ENCODE results near the gene GRM7.

The GRM7 gene

DNA sequence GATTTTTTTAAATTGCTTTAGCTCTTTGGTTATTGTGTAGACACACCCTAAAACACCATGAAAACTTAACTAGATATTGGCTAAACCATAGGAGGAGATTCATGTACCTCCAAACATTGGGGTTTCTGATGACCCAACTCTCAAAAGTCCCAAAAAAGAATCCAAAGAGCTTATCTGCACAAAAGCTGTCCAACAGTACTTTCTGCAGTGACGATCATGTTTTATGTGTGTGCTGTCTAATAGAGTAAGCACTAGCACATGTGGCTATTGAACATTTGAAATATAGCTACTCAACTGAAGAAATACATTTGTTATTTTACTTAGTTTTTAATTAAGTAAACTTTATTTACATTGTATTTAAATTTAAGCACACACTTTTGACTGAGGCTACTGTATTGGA is 822.5 kb downstream of the GRM7 start:
- no peak overlapping the region for H3K27ac ChIP-seq (ENCODE audit: low read length)
- H3K27me3 ChIP-seq (ENCODE audit: low read depth, low read length): no peaks in the 10 kb centered on the region
- no peaks in the 10 kb centered on the region for H4K20me1 ChIP-seq (ENCODE audit: insufficient read depth, low read length)
- H3K4me3 ChIP-seq (ENCODE audit: low read length): no peak overlapping the region
- TF ChIP-seq EZH2phosphoT487 (IDR thresholded peaks at IDR 0.05; ENCODE audit: low read depth): no peak
- no peak for TF ChIP-seq CTCF (IDR thresholded peaks at IDR 0.05; ENCODE audit: low read depth, low read length)
- no peak overlapping the region for H3K9ac ChIP-seq (ENCODE audit: low read length)
- no peaks in the 10 kb centered on the region for H3K79me2 ChIP-seq (ENCODE audit: low read length)
- no peak overlapping the region for H2AFZ ChIP-seq (ENCODE audit: low read depth, low read length)
- H3K9me3 ChIP-seq (ENCODE audit: insufficient read depth, low read length): no peaks in the 10 kb centered on the region
- H3K4me2 ChIP-seq (ENCODE audit: low read length): no peak overlapping the region
- no peaks in the 10 kb centered on the region for H3K36me3 ChIP-seq (replicated peaks; ENCODE audit: low read depth, low read length)
- H3K4me1 ChIP-seq (ENCODE audit: low read length): no peaks in the 10 kb centered on the region

DNA sequence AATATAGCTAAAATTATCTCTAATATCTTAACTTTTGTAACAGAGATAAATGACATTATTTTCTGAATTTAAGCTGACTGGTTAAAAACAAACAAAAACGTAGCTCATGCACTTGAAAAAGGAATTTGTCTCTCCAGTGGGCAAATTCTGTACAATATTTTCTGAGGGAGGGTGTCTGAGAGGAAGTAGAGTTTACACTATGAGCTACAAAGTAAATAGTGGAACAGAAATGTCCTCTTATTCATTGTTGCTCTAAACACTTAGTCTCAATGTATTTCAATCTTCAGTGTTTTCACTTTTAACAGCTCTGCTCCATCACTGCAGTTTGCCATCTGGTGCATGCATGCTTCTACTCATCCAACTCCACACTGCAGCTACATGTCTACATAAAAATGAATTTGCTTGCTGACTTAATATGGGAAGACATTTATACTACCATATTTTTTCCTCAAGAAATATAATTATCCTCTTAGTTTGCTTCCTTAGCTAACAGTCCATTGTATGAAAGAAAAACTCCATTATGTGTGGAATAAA is 823.3 kb downstream of the GRM7 start:
- no peak for TF ChIP-seq CTCF (IDR thresholded peaks at IDR 0.05; ENCODE audit: low read depth, low read length)
- TF ChIP-seq EZH2phosphoT487 (IDR thresholded peaks at IDR 0.05; ENCODE audit: low read depth): no peak
- Histone ChIP-seq H3K4me3 (ENCODE audit: low read length) (no peak overlapping the region), H3K9me3 (ENCODE audit: insufficient read depth, low read length) (no peaks in the 10 kb centered on the region), H4K20me1 (ENCODE audit: insufficient read depth, low read length) (no peaks in the 10 kb centered on the region), H3K4me1 (ENCODE audit: low read length) (no peaks in the 10 kb centered on the region), H3K9ac (ENCODE audit: low read length) (no peak overlapping the region), H3K36me3 (replicated peaks; ENCODE audit: low read depth, low read length) (no peaks in the 10 kb centered on the region), H2AFZ (ENCODE audit: low read depth, low read length) (no peak overlapping the region), H3K79me2 (ENCODE audit: low read length) (no peaks in the 10 kb centered on the region), H3K27me3 (ENCODE audit: low read depth, low read length) (no peaks in the 10 kb centered on the region), H3K27ac (ENCODE audit: low read length) (no peak overlapping the region), H3K4me2 (ENCODE audit: low read length) (no peak overlapping the region)

DNA sequence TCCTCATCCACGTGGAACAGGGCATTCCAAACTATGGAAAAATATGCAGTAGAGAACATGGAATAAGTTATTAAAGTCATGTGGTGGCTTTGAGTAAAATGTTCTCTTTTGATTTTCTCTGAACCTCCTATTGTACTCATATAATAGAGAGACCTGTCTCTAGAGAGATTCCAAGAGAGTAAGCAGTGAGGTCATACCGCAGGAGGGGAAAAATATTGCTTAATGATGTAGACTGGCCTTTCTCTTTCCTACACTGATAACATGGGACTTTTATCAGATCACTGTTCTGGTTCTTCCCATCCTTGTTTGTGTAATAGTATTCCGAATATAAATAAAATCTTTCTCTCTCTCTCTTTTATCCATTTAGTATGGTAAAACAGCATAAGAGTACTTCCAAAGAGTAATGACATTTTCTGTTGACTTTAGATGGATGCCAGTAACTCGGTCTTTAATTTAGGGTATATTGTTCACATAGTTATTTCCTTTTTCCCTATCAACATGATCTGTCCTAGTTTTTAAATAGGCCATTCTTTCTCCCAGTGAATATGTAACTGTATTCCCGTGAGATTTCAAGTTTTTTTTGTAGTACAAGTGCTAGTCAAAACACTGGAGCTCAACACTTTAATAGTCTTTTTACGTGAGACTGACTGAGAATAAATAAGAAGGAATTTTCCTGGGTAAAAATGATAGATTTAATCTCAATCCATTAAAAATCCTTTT is 826.7 kb downstream of the GRM7 start:
- Histone ChIP-seq H3K9ac (ENCODE audit: low read length) (no peak overlapping the region), H3K27me3 (ENCODE audit: low read depth, low read length) (no peaks in the 10 kb centered on the region), H3K9me3 (ENCODE audit: insufficient read depth, low read length) (no peaks in the 10 kb centered on the region), H4K20me1 (ENCODE audit: insufficient read depth, low read length) (no peaks in the 10 kb centered on the region), H2AFZ (ENCODE audit: low read depth, low read length) (no peak overlapping the region), H3K27ac (ENCODE audit: low read length) (no peak overlapping the region), H3K36me3 (replicated peaks; ENCODE audit: low read depth, low read length) (no peaks in the 10 kb centered on the region), H3K4me2 (ENCODE audit: low read length) (no peak overlapping the region), H3K79me2 (ENCODE audit: low read length) (no peaks in the 10 kb centered on the region), H3K4me3 (ENCODE audit: low read length) (no peak overlapping the region), H3K4me1 (ENCODE audit: low read length) (peaks cover 2% of the 10 kb centered on the region)
- TF ChIP-seq EZH2phosphoT487 (IDR thresholded peaks at IDR 0.05; ENCODE audit: low read depth) (no peak), CTCF (IDR thresholded peaks at IDR 0.05; ENCODE audit: low read depth, low read length) (no peak)

- Histone ChIP-seq H3K9ac (ENCODE audit: low read length) (no peak overlapping the region), H3K27me3 (ENCODE audit: low read depth, low read length) (no peaks in the 10 kb centered on the region), H3K4me1 (ENCODE audit: low read length) (peaks cover 12% of the 10 kb centered on the region), H2AFZ (ENCODE audit: low read depth, low read length) (no peak overlapping the region), H3K4me3 (ENCODE audit: low read length) (no peak overlapping the region), H4K20me1 (ENCODE audit: insufficient read depth, low read length) (no peaks in the 10 kb centered on the region), H3K36me3 (replicated peaks; ENCODE audit: low read depth, low read length) (no peaks in the 10 kb centered on the region), H3K79me2 (ENCODE audit: low read length) (no peaks in the 10 kb centered on the region), H3K27ac (ENCODE audit: low read length) (no peak overlapping the region), H3K4me2 (ENCODE audit: low read length) (peak overlapping the region; percentile 23; the same call in 1 of the 2 replicates), H3K9me3 (ENCODE audit: insufficient read depth, low read length) (no peaks in the 10 kb centered on the region)
- TF ChIP-seq CTCF (IDR thresholded peaks at IDR 0.05; ENCODE audit: low read depth, low read length) (no peak), EZH2phosphoT487 (IDR thresholded peaks at IDR 0.05; ENCODE audit: low read depth) (no peak)
These were observed 832.0 kb downstream of the GRM7 start for GRCh38 chr3:7692866-7693265.
